Measurements from ENCODE around the gene CTXND2.
"Not testable (repeated sequence)": the region's sequence is repeated elsewhere in the genome, so short reads cannot be mapped to it uniquely, and the experiment has no call there.

The CTXND2 gene

DNA sequence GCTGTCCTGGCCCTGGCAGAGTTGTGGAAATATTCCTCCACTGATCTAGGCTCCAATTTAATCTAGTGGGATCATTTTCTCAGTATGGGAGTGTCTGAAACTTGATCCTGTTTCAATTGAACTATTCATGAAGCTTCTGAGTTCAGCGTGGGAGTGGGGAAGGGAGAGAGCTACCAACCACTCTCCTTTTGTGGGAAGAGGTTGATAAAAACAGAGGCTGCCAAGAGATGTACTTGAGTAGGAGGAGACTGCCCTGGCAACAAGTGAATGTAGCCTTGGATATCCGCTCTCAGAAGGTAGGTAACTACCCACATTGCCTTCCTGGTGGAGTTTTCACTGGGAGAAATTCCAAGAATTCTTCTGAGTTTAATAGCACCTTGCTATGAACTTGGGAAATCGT lies at the start of gene CTXND2:
Gene CTXND2 (plus strand): TSS at position 119 of the 400 bp plus-strand sequence. CDS start 25,179 bp downstream, outside the sequence.
- no peak for DNase-seq (ENCODE audit: low spot score)

DNA sequence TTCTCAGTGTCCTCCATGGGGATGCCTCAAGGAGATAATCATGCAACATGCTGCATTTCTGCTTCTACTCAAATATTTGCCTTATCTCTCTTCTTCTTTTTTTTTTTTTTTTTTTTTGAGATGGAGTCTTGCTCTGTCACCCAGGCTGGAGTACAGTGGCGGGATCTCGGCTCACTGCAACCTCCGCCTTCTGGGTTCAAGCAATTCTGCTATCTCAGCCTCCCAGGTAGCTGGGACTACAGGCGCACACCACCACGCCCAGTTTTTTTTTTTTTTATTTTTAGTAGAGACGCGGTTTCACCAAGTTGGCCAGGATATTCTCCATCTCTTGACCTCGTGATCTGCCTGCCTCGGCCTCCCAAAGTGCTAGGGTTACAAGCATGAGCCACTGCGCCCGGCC lies 46.1 kb upstream of the CTXND2 start:
- DNase-seq (ENCODE audit: low spot score): not testable (repeated sequence)

DNA sequence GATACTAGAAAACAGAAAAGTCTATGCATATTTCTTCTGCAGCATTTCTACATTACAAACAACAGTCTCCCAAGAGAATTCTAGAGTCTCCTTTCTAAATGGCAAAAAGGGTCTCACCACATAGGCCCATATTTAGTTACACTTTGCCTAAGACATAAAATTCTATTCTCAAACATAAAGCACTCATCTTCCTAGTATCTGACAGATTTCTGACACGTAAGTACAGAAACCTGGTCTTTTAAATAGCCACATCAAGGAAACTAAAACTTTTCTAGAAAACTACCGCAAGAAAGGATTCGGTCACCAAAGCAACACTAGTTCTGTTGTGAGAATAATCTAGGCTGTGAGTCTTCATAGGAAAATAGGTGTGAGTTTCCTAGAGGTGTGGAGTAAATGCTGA lies 45.3 kb upstream of the CTXND2 start:
- peak; percentile 53 for DNase-seq (ENCODE audit: low spot score)

DNA sequence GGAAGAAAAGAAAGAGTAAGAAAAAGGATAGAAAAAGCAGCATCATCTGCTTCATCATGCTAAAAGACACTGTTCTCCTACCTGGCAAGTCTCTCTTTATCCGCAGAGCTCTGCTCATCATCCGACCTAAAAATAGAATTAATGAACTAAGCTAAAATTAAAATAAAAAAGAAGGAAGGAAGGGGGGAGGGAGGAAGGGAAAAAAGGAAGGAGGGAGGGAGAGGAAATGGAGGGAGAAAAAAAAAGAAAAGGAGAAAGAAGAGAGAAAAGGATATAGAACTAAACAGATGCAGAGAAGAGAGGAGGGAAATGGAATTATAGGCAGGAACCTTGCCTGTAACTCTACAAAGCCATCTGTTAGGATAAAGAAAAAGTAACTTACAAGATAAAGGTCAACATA lies 44.6 kb upstream of the CTXND2 start:
- no peak for DNase-seq (ENCODE audit: low spot score)

DNA sequence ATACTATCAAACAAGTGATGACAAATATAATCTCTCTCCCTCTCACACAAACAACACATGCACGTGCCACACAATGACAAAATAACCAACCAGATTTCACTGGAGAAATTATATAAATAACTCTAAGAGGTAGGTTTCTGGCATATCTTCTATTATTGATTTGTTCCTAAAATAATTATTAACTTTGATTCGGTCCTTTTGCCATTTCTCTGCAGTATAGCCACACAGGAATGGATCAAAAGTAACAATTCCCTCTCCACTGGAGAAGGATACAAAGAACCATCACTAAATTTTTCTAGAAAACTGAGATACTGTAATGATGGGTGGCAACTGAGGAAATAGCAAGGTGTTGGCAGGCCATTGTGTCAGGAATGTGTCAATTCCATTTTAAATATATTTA lies 44.0 kb upstream of the CTXND2 start:
- no peak for DNase-seq (ENCODE audit: low spot score)

DNA sequence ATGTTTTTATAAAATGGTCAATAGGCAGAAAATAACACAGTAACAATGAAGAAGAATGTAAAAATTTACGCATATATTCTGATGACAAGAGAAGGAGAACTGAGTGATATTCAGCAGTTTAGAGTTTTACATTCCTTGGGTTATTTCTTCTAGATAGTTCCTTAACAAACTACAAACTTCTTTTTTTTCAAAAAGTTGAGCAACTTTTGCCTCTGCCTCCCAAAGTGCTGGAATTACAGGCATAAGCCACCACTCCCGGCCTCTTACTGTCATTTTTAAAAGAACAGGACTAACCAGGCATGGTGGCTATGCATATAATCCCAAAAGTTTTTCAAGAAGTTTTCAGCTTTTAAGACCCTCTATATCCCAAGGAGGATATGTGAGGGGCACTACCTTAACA lies 43.5 kb upstream of the CTXND2 start:
- DNase-seq (ENCODE audit: low spot score): no peak

DNA sequence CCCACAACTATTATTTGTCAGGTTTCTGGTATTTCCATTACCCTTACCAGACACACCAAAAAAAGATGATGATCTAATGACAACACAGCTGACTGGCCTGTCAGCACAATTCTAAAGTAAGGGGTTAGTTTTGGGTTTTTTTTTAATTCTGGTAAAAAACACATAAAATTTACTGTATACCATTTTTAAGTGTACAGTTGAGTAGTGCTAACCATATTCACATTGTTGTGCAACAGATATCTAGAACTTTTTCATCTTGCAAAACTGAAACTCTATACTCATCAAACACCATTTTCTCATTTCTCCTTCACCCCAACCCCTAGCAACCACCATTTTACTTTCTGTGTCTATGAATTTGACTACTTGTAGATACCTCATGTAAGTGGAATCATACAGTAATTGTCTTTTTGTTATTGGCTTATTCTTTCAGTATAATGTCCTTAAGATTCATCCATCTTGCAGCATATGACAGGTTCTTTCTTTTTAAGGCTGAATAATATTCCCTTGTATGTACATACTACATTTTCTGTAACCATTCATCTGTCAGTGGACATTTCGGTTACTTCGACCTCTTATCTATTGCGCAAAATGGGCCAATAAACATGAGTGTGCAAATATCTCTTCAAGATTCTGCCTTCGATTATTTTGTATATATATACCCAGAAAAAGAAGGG lies 40.3 kb upstream of the CTXND2 start:
- DNase-seq (ENCODE audit: low spot score): peak; percentile 32

DNA sequence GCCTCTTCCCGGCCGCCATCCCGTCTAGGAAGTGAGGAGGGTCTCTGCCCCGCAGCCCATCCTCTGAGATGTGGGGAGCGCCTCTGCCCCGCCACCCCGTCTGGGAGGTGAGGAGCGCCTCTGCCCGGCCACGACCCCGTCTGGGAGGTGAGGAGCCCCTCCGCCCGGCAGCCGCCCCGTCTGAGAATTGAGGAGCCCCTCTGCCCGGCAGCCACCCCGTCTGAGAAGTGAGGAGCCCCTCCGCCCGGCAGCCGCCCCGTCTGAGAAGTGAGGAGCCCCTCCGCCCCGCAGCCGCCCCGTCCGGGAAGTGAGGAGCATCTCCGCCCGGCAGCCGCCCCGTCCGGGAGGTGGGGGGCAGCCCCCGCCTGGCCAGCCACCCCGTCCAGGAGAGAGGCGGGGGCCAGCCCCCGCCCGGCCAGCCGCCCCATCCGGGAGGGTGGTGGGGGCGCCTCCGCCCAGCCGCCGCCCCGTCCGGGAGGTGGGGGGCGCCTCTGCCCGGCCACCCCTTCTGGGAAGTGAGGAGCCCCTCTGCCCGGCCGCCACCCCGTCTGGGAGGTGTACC lies 36.1 kb upstream of the CTXND2 start:
- not testable (repeated sequence) for DNase-seq (ENCODE audit: low spot score)

DNA sequence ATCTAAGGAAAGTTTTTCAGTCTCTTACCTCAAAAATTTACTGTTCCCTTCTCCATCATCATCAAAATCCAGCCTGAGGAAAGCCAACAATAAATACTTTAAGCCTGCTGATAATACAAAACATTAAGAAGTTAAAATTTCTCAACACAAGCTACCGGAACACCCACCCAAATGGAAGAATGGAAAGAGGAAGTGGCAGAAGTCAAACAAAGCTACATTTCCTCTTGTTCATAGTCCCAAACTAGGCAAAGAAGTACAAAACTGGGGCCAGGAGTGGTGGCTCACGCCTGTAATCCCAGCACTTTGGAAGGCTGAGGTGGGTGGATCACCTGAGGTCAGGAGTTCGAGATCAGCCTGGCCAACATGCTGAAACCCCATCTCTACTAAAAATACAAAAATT lies 34.2 kb upstream of the CTXND2 start:
- DNase-seq (ENCODE audit: low spot score): not testable (repeated sequence)

DNA sequence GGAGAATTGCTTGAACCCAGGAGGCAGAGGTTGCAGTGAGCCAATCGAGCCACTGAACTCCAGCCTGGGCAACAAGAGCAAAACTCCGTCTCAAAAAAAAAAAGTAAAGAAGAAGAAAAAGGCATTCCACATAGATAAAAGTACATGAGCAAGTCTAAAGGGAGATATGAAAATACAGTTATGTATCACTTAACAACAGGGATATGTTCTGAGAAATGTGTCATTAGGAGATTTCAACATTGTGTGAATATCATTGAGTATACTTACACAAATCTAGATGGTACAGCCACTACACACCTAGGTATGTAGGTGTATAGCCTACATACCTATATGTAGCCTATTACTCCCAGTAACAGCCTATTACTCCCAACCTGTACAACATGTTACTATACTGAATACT lies 23.2 kb upstream of the CTXND2 start:
- DNase-seq (ENCODE audit: low spot score): no peak

DNA sequence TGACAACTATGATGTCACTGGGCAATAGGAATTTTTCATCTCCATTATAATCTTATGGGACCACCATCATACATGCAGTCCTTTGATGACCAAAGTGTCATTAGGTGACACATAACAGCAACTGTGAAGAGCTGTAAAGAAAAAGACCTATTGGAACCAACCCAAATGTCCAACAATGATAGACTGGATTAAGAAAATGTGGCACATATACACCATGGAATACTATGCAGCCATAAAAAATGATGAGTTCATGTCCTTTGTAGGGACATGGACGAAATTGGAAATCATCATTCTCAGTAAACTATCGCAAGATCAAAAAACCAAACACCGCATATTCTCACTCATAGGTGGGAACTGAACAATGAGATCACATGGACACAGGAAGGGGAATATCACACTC lies 22.7 kb upstream of the CTXND2 start:
- not testable (repeated sequence) for DNase-seq (ENCODE audit: low spot score)

DNA sequence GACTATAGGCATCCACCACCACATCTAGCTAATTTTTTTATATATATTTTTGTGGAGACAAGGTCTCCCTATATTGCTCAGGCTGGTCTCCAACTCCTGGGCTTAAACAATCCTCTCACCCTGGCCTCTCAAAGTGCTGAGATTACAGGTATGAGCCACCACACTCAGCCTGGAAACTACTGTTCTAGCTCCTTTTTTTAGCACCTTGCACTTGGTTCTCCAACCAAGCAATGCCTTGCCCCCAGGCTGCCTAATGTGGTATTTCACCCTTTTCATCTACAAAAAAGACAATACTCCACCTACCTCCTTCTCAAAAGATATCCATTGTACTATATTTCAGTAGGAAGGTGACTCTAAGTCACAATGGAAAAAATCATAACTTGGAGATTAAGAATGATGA lies 17.3 kb upstream of the CTXND2 start:
- peak; percentile 8 for DNase-seq (ENCODE audit: low spot score)

DNA sequence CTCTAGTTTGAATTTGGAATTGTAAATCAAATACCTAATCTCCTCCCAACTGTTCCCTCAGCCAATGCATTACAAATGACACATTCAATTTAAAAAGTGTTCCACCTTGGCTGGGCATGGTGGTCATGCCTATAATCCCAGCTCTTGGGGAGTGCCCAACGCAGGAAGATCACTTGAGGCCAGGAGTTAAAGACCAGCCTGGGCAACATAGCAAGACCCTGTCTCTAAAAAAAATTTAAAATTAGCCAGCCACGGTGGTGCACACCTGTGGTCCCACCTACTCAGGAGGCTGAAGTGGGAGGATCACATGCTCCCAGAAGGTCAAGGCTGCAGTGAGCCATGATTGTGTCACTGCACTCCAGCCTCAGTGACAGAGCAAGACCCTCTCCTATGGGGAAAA lies 14.4 kb upstream of the CTXND2 start:
- no peak for DNase-seq (ENCODE audit: low spot score)

DNA sequence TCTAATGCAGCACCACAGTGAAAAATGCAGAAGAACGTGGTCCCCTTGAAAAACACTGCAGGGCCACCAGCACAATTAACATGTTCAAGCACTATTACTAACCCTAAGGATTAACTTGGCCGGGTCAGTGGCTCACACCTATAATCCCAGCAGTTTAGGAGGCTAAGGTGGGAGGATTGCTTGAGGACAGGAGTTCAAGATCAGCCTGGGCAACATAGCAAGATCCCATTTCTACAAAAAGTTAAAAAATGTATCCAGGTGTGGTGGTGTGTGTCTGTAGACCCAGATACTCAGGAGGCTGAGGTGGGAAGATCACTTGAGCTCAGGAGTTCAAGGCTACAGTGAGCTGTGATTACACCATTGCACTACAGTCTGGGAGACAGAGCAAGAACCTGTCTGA lies 13.4 kb upstream of the CTXND2 start:
- no peak for DNase-seq (ENCODE audit: low spot score)

DNA sequence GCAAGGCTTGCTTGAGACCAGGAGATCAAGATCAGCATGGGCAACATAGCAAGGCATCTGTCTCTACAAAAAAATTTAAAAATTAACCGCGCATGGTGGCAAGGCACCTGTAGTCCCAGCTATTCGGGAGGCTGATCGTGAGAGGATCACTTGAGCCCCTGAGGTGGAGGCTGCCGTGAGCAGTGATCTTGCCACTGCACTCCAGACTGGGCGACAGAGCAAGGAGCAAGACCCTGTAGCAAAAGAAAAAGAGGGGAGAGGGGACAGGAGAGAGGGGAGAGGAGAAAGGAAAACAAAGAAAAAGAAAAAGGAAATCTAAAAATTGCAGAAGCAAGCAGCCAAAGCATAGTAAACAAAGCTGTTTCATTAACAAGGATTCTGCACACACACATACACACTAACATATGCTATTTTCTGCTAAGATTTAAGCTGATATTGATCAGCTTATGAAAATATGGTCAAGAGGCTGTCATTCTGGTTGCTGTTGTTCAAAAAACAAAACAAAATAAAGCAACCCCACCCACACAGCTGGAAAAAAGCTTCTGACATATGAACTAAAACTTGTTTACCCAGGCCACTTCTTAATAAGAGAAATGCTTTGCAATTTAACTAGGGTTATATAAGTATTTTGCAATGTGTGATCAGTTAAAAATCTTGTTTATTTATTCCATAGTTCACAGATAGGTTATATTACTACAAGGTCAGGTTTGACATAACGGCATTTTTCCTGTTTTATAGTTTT lies 12.3 kb upstream of the CTXND2 start:
- peak; percentile 6 for DNase-seq (ENCODE audit: low spot score)

DNA sequence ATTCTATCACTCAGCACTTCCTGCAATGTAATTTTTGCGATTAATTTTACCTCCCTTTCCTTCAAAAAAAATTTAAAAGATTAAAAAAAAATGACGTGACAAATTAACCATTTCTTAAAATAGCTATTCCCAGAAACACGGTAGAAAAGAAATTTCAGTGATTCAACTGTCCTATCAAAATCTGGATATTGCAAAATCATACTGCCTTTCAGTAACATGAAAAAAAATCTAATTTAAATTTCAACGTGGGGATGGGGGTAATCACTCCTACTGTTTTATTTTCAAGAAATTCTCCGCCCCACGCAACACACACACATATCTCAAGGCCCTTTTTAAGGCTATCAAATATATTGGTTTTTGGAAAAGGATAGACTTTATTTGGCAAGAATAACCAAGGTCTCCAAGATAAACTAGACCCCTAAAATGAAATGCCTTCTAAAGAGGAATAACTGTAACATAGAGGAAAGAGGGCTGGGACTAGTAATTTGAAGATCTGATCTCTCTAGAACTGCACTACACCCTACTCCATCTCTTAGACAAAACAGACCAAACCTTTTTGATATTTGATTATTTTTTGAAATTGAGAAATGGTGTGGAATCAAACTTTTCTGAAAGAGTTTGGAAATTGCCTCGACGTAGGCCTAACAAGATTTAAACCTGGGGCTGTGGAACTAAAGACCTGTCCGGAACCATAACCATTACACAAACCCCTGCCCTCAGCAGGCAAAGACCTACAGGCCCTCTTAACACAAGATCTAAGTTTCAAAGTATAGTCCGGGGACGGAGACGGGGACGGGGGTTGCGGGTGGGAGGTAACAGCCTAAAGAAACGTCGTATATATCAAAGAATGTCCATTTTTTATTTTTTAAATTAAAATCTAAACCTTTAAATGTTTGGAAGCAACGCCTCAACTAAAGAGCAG lies 11.5 kb upstream of the CTXND2 start:
- DNase-seq (ENCODE audit: low spot score): peak; percentile 22

DNA sequence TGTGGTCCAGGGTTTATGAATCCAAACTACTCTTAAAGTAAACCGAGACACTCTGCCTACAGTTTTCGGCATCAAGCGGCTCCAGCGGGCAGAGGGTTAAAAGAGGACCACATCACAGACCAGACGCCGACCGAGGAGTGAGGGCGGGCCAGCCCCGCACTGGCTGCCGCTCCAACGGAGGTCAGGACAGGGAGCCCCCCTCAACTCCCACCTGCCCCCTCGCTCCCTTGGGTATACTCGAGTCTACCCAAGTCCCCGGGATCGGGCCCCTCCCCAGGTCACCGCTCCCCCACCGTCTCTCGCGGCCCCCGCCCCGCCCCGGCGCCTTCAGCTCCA lies 10.8 kb upstream of the CTXND2 start:
- no peak for DNase-seq (ENCODE audit: low spot score)

DNA sequence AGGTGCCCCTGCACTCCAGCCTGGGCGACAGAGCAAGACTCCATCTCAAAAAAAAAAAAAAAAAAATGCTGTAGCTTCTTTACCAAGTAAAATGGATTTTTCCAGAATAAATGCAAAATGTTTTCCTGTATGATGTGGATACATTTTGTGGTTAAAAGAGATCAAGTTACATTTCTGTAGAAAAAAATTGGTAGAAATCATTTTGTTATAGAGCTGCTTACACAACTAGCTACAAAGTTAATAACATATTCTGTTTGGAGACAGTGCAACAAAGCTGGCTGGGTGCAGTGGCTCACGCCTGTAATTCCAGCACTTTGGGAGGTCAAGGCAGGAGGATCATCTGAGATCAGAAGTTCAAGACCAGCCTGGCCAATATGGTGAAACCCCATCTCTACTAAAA lies 8.0 kb upstream of the CTXND2 start:
- DNase-seq (ENCODE audit: low spot score): not testable (repeated sequence)

DNA sequence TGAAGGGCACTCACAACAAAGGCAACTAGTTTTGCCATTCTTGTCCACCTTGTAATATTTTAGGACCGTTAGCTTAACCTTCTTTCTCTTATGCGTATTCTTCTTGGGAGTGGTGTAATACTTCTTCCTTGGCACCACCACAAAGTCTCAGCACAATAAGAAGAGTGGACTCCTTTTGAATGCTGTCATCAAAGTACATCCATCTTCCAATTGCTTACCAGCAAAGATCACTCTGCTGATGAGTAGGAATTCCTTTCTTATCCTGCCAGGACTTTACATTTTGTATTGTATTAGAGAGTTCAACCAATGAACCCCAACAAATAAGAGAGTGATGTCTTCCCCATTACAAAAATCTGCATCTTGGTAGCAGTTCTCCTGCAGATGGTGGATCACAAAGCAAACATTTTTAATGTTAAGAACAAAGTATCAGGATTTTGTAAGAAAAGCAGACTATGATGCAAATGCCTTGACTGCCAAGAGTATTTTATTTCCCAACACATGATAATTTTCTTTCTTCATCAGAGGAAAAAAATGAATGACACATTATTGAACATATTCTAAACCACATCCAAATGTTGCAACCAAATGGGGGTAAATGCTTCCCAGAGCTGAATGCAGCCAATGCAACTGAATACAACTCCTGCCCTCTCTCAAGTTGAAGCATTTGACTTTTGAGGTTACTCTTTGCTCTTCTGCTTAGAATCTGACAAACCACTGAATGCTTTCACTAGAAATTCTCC lies 5.4 kb upstream of the CTXND2 start:
- DNase-seq (ENCODE audit: low spot score): no peak

DNA sequence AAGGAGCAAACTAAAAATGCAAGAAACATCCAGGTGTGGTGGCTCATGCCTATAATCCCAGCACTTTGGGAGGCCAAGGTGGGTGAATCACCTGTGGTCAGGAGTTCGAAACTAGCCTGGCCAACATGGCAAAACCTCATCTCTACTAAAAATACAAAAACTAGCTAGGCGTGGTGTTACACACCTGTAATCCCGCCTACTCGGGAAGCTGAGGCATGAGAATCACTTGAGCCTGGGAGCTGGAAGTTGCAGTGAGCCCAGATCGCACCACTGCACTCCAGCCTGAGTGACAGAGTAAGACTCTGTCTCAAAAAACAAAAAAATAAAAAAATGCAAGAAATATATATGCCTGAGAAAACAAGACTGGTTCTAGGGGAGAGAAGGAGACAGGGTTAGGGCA lies 3.8 kb upstream of the CTXND2 start:
- DNase-seq (ENCODE audit: low spot score): not testable (repeated sequence)

DNA sequence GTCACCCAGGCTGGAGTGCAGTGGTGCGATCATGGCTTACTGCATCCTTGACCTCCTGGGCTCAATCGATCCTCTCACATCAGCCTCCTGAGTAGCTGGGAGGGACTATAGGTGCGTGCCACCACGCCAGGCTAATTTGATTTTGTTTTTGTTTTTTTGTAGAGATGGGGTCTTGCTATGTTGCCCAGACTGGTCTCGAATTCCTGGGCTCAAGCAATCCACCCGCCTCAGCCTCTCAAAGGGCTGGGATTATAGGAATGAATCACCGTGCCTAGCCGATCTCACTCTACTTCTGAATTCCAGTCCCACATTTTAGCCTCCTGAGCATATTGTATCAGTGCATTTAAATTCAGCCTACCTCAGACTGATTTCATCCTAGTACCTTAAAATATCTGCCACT lies 1.8 kb downstream of the CTXND2 start:
- DNase-seq (ENCODE audit: low spot score): no peak

DNA sequence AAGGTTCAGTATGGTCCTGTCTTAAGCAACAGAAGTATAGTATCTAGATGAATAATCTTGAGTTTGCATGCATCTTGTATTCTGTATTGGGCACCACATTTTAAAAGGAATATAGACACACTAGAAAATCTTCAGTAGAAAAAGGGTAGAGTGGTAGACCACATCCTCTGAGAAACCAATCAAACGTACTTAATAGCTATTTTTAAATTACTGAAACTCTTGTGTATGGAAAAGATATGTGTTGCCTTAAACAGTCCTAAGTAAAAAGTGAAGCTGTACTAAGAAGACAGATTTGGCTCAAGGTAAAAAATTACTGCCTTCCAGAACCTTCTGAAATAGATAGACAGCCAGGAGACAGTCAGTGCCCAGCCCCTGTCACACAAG lies 3.1 kb downstream of the CTXND2 start:
- DNase-seq (ENCODE audit: low spot score): peak; percentile 32
